ENCODE data around the gene RBBP8NL.

The RBBP8NL gene, protein sequence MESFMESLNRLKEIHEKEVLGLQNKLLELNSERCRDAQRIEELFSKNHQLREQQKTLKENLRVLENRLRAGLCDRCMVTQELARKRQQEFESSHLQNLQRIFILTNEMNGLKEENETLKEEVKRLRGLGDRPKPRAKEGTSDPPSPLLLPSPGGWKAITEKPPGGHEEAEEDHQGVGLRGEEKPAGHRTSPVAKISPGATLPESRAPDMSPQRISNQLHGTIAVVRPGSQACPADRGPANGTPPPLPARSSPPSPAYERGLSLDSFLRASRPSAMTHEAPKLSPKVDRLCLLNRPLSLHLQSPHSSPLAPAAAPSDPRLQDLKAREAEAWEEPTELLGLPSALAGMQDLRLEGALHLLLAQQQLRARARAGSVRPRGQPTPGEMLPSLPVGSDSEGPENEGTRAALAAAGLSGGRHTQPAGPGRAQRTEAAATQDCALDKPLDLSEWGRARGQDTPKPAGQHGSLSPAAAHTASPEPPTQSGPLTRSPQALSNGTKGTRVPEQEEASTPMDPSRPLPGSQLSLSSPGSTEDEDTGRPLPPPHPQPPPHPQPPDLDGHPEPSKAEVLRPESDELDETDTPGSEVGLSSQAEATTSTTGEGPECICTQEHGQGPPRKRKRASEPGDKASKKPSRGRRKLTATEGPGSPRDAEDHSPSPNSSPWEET

DNA sequence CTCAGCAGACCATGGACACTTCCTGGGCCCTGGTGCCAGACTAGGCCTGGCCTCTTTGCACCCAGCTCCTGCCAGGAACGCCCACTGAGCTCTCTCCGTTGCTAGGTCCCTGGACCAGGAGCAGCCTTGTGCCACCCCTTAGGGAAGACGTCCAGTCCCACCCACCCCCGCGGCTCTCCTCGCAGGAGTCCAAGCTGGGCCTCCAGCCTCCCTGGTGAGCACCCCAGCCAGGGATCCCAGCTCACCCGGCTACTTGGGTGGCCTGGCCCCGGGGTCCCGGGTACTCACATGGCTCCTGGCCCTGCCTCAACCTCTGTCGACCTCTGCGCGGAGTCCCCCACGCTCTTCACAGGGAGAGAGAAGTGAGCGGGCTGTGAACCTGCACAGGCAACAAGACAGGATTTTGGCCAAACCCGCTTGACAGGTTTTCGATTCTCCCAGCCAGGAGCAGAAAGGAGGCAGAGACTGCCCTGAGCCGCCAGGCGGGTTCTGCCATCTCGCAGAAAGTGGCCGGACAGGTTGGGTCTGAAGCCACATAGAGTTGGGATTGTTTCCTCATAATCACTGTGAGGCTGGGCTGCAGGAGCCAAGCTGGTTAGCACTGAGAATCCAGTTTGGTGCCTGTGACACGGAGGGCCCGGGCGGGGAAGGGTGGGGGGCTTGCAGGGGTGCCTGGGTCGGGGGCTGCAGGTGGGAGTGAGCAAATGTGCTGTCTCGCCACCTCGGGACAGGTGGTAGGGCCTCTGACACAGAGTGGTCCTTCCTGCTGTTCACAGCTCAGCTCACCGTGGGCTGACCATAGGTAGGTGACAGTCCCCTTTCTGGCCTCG, at the start of gene RBBP8NL:
TSS of gene RBBP8NL (minus strand) at position 368 of the 830 bp plus-strand sequence. CDS start 7,892 bp downstream, outside the sequence.
- no peak for DNase-seq (ENCODE audit: low read depth in 2 of 2)

GRCh38 chr20:62476056-62476838, 48.9 kb upstream of the RBBP8NL start:
- no peak for DNase-seq (ENCODE audit: low read depth in 2 of 2)

- DNase-seq (ENCODE audit: low read depth in 2 of 2): no peak
Observed at GRCh38 chr20:62475772-62476055, 48.4 kb upstream of the RBBP8NL start, which contains the start of gene GATA5. Gene GATA5, minus strand, starts transcription at chr20:62475995. Its CDS starts 474 bp downstream, at chr20:62475521.

DNA sequence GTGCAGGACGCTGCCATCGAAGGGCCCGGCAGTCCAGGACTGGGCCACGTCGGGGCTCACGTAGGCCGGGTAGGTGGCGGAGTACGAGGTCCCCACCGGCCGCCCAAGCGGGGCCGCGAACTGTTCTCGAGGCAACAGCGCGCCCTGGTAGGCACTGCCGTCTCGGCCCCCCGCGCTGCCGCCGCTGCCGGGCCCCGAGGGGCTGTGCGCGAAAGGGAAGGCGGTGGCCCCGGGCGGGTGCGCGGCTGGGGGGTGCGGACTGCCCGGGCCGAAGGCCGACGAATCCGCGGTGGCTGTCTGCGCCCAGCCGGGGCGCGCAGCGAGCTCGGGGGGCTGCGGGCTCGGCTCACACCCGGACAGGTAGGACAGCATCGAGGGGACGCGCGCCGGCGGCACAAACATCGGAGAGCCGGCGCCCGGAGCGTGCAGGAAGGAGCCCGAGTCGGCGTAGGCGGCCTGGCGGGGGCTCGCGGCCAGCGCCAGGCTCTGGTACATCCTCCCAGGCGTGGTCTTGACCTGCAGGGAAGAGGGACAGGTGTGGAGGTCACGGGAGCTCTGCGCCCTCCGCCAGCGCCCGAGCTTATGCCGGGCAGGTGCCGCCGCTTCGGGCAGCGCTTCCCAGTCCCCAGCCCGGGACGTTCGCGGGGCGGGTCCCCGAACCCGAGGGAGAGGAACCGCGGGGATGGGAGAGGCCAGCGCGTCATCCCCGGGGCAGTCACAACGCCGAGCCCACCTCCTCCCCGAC, 47.9 kb upstream of the RBBP8NL start:
- DNase-seq (ENCODE audit: low read depth in 2 of 2): no peak

DNA sequence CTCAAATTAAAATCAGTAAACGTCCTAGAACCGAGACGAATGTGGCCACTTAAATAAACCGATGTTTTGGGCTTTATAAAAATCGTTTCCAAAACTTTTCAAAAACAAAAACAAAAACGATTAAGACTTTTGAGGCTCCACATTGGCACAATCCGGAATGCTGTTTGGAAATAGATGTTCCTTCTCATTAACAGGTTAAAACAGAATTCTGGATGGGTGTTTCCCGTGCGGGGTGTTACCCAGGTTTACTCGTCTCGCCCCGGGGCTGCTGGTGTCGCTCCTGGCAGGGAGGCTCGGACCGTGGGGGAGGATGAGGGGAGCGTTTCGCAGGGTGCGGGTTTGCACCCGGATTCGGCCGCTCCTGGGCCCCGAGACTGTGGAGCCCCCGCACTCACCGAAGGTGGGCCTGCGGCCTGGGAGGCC, 47.3 kb upstream of the RBBP8NL start:
- no peak for DNase-seq (ENCODE audit: low read depth in 2 of 2)

DNA sequence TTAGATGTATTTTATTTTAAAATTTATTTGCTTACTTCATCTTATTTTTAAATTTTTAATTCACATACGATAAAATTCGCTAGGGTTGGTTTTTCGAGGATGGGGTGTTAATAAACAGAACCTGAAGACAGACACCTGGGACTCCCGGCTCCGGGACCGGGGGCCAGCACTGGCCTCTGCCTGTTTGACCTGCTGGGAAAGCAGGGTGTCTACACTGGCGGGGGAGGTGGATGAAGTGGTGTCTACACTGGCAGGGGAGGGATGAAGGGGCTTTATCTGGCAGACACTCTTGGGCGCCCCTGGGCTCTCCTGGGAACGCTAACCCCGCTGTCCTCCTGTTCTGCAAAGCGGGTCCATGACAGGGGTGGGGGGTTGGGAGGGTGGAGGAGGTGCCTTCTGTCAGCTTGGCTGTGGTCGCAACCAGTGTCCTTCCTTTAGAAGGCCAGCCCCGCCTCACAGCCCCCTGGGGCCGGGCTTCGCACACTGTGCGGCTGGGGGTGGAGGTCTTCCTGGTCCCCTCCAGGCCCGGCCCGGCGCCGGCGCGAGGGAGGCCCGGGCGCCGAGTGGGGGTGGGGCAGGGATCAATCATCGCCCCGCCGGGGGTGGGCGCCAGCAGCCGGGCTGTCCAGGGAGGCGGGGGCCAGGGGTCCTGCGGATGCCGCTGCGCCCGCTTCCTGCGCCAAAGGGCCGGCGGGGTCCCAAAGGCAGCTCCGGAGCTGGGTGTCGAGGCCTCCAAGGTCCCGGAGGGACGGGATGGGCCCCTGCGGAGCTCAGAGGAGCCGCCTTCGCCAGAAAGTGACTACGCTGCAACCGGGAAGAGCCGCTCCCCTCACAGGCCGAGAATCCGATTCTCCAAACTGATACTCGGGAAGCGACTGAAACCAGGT, 46.6 kb upstream of the RBBP8NL start:
- DNase-seq (ENCODE audit: low read depth in 2 of 2): no peak

DNA sequence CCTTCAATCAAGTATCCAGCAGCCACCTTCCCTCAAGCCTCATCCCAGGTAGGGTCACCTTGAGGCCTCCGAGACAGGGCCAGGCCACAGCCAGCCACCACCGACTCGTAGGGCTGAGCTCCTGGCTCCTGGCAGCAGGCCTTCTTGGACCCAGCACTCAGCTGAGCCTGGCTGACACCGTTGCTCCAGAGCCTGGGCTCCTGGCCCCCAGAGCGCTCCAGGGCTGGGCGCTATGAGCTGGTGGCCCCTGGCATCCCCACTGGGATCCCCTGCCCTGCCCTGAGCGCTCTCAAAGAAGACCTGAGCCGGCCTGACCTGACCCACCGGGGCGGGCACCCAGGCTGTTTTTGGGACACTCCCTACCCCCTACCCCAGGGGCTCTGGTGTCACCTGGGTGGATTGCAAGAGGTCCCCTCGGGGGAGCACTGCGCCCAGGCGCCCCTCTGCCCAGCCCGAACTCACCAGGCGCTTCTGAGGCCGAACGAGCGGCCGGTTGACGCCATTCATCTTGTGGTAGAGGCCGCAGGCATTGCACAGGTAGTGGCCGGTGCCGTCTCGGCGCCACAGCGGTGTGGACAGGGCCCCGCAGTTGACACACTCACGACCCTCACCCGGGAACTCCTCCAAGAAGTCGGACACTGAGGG, 45.7 kb upstream of the RBBP8NL start:
- no peak for DNase-seq (ENCODE audit: low read depth in 2 of 2)

GRCh38 chr20:62472138-62472940, 45.0 kb upstream of the RBBP8NL start:
- DNase-seq (ENCODE audit: low read depth in 2 of 2): no peak

GRCh38 chr20:62470459-62470858, 43.1 kb upstream of the RBBP8NL start:
- no peak for DNase-seq (ENCODE audit: low read depth in 2 of 2)

GRCh38 chr20:62470001-62470400, 42.7 kb upstream of the RBBP8NL start:
- DNase-seq (ENCODE audit: low read depth in 2 of 2): no peak

- no peak for DNase-seq (ENCODE audit: low read depth in 2 of 2)
Observed at GRCh38 chr20:62469352-62469751, 42.0 kb upstream of the RBBP8NL start.

- no peak for DNase-seq (ENCODE audit: low read depth in 2 of 2)
Observed at GRCh38 chr20:62466806-62467537, 39.6 kb upstream of the RBBP8NL start.

DNA sequence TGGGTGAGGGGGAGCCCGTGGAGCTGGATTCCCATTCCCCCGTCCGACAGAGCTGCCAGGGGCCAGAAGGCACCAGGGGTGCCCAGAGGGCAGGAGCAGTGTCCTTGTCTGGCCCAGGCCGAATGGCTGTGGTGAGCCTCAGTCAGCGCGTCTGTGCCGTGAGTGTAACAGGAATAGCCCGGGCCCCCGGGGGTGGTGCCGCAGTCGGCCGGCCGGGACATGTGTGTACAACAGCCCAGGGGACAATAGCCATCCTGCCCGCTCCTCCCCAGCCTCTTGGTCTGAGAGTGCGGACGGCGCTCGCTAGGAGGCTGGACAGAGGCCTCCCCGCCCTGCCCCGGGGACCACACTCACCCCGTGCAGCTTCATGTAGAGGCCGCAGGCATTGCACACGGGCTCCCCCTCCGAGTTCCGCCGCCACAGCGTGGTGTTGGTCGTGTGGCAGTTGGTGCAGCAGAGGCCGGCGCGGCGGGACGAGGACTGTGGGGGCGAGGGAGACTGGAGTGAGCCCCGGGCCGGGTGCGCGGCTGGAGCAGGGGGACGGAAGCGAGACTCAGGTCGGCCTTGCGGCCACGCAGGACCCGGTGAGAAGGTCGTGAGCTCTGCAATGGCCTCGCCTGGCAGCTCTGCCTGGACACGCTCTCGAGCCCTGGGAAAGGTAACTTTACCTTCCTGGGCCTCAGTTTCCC, 38.9 kb upstream of the RBBP8NL start:
- no peak for DNase-seq (ENCODE audit: low read depth in 2 of 2)

DNA sequence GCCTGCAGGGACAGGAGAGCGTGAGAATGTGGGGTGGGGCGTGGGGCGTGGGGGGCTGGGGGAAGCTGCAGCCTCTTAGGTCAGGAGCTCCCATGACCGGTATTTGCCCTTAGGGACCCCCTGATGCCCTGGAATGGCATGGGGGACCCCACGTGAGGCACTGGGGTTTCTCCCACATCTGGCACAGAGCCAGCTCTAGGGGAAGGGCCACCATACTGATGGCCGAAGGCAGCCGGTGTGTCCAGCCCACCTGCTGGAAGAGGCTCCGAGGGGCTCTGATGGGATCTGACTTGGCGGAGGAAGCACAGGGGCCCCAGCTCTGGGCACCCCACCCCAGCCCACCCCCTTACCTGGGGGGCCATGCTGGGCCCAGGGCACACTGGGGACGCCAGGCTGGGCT, 37.7 kb upstream of the RBBP8NL start:
- no peak for DNase-seq (ENCODE audit: low read depth in 2 of 2)

DNA sequence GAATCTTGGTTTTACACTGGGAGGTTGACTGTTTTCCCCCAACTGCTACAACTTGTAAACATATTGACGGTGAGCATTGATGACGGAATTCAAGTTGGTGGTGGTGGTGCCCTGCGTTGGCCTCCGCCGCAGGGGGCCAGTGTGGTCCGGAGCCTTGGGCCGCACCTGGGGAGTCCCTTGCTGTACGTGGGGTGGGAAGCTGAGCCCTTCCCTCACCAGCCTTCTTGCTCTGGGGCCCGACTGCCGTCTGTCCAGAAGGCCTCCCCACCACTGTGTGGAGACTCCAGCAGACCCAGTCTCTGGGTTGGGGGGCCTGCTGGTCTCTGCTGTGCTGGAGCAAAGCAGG, 37.1 kb upstream of the RBBP8NL start:
- DNase-seq (ENCODE audit: low read depth in 2 of 2): no peak

DNA sequence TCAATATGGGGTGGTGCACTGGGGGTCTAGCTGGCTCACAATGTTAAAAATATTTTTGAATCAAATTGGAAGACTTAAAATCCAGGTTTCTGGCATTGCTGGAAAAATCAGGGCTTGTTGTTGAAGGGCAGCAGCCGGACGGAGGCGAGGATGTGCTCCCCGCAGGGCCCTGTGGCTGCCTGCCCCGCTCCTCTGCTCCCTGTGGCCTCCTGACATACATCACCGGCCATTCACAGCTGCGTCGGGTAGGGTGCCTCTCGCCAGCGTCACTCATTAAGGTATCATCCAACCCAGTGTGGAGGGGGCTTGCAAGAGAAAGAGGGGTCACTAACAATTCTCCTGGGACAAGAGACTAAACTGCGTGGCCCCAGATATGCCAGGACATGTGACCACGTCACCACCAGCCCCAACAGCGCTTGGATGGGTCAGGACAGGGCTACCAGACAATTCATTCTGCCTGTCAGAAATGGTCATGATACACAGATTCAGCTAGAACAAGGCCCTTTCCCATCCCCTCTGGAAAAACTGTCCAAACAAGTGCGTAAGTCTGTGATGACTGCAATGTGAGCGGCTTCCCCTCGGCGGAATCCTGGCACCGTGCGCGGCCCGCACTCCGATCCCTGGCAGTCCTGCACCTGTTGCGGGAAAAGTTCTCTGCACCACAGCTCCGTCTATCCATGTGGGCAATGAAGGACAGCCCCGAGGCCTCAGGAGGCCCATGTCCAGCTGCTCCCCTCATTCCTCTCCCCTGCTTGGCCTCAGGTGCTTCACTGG, 36.5 kb upstream of the RBBP8NL start:
- no peak for DNase-seq (ENCODE audit: low read depth in 2 of 2)

Data from stimulated activated CD4-positive, alpha-beta T cell treated with anti-CD3 and anti-CD28 coated beads, Interleukin-4, amount 100 ng/mL, for 48 hours (primary cell).